RPMI7951 (cell line): ENCODE data around the gene SSX2IP. TPM values are rescaled to one million over a fixed set of nuclear protein-coding genes. Genes with fewer than 3 reads are reported as not detected.

Experiments used
- DNase-seq: peaks from one replicate; pipeline ENCODE4 v3.0.0-alpha.2; 2012; ENCODE audit warnings: low read depth
- total RNA-seq: library from RNA; depleted of rRNA; stranded (reverse); fragments of >200 nt; shearing (Covaris generic); gene quantifications from 2 replicates; pipeline ENCODE4 v1.2.3, GENCODE V29; 2014

SSX2IP gene
- total RNA-seq, 1 experiment from 2014 or later, result 21.3 TPM

DNA sequence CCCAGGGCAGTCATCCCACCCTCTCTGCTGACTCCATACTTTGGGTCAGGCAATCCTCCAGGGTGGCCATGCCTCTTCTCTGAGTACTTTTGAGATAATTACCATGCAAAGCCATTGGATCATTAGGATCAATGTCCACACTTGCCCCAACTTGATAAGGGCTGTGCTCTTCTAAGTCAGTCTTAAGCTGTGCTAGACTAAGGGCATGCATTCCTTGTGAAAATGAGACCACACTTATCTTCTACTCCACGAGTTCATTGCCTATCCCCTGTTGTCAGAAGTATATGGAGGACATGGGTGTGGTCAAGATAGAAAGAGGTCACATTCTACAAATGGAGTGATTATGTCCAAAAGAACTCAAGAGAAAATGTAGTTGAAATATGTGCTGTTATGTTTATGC is 18.9 kb upstream of the SSX2IP start:
- DNase-seq, result no peak

DNA sequence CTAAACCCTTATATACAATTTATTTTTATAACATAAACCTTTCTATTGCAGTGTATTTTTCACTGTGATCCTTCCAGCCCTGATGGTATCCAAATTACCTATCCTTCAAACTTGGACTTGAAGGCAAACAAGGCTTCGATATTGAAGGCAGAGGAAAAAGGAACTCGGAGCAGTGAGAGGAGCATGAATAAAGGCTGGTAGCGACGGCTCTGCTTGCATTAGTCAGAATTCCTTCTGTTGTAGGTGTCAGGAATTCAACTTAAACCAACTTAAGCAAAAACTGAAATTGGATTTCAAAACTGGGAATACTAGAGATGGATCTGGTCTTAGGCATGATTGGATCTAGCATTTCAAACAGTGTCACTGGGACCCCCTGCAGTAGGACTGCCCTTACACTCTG is 17.8 kb upstream of the SSX2IP start:
- no peak for DNase-seq

DNA sequence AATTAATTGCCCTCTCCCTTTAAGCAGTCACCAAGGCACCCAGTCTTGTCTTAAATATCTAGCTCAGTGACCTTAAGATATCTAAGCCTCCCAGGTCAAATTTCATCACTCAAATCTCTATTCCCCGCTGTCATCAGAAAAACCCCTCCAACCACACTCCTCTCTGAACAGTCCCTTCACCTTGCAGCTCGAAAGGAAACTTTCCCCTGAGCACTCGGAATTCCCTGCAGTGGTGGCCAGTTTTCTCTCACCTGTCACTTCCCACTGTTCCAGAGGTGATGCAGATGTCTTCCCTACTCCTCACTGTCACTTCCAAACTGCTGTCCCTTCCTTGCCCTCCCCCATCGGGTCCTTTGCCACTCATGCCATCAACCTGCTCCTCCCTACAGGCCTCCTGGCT is 15.3 kb upstream of the SSX2IP start:
- no peak for DNase-seq

DNA sequence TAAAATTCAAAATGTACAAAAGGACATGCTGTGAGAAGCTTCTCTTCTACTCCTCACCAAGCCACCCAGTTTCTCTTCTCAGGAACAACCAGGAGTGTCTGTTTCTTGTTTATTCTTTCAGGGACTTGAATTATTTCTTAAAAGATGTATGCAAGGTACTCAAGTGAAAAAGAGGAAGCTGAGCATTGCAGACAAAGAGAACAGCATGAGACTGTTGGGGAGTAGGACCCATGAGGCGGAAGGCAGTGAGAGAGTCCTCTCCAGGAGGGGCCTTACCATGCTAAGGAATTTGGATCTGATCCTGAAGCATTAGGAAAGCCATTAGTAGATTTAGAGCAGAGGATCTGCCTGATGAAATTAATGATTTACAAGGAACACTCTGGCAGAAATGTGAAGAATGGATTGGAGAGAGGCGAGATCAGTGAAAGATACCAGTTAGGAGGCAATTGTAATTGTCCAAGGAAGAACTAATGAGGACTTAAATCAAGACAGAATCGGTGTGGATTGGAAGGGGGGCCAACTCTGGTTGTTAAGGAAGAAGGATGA is 14.7 kb upstream of the SSX2IP start:
- DNase-seq, result no peak

DNA sequence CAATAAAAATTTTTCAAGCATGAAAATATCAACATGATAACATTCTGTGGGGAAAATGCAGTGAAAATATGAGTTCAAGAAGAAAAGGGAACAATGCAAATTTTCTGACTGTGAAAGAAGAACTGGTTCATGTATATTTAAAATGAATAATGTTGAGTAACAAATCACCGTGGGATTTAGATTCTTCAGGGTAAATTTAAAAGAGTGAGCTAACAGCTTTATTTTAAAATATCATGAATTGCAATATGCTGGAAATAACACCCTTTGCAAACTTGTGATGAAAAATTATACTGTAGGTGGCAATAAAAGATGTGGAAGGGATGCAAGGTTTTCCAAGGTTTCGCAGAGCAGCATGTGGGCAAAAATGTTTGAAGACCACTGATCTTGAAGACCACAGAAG is 13.2 kb upstream of the SSX2IP start:
- no peak for DNase-seq

DNA sequence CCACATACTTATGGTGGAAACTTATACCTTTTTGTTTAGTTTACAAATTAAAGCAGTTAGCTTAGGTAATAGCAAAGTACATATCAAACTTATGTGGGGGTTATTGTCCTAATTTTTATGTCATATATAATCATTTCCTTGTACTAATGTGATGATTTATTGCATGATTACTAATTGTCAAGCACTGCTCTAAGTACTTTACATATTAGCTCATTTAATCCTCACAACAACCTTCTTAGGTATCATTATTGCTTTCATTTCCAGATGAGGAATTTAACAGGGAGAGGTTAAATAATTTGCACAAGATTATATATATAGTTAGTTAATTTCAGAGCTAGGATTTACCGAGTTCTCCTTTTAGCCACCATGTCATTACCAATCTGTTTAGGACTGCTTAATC is 11.9 kb upstream of the SSX2IP start:
- no peak for DNase-seq

DNA sequence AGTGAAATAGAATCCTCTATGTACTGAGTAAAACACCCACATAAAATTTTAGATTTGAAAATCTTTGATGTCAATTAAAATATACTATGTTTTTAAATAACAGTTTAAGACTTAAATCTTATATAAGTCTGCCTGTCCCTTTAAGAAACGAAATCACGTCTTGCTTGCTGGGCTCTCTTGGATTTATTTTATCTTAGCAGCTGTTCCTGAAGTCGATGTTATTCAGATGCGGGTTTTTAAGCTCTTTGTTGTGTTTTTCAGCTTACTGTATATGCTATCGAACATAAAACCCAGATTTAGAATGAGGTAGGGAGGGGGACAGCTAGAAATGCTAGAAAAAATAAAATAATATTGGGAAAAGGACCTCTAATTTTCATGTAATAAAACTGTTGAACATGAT is 11.1 kb upstream of the SSX2IP start:
- DNase-seq, result no peak

DNA sequence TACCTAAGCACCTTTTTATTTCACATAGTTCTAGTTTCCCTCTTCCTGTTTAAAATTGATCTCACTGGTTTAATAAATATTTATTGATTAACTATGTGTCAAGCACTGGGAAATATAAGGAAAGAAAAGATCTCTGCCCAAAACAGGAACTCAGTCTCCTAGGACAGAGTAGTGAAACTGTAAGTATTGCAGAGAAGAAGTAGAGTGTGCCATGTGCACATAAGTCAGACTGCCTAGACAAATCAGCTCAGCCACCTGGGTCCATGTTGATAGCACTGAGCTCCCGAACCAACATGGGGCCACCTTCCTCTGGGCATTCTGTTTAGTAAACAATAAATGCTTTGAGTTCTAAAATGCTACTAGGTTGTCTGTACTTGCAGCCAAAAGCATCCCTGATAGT is 9.8 kb upstream of the SSX2IP start:
- DNase-seq, result no peak

DNA sequence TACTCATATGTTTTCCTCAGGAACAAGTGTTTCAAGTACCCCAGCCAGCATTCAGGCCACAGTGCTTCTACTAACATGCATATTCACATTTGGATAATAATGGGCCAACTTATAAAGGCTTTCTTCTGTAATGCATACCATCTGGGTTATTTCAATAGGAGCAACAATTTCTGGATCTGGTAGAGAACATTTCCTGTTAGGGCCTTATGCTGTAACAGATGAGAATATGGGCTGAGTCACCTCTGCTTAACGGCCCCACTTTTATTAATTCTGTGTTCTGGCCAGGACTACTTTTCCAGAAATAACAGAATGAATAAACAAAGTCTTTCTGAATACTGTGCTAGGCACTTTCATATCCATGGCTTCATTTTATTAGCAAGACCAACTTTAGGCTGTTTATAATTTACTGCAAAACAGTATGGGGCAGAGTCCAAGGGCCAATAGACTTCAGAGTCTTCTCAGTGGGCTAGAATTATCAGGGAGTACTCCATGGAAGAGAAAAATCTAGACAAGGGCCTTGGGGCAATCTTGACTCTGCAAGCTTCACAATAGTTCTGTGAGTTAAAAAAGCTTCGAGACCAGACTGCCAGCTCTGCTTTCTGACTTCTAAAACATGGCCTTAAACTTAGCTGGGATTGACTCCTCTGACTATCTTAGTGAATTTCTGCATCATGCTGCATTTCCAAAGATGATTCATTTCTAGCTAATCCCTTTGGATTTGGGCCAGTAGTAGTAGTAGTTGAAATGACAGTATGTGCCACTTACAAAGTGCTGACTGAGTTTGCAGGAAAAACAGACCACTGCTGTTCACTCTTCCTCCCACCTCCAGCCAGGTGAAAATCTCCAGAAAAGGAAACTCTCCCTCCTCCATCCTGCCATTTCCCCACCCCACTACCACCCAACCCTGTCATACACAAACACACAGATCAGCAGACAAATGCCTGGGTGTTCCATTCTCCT is 8.2 kb upstream of the SSX2IP start:
- DNase-seq, result peak; percentile 84

DNA sequence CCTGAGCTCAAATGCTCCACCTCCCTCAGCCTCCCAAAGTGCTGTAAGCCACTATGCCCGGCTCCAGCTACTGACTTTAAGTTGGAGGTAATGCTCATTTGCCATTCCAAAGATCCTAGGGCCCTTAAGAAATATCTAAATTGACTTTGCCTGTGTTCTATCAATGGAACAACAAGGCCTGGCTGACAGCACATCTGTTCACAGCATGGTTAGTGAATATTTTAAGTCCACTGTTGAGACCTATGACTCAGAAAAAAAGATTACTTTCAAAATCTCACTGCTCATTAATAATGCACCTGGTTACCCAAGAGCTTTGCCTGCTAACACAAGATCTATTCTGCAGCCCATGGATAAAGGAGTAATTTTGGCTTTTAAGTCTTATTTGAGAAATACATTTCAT is 3.5 kb upstream of the SSX2IP start:
- DNase-seq, result no peak

DNA sequence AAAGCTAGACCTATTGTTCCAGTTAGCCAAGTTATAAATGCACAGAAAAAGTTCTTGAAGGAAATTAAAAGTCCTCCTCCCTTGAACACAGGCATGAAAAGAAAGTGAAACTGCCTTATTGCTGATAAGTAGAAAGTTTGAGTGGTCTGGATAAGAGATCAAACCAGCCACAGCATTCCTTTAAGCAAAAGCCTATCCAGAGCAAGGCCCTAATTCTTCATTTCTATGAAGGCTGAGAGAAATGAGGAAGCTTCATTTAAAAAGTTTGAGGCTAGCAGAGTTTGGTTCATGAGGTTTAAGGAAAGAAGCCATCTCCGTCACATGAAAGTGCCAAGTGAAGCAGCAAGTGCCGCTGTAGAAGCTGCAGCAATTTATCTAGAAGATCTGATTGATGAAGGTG is 2.7 kb upstream of the SSX2IP start:
- peak; percentile 17 for DNase-seq

DNA sequence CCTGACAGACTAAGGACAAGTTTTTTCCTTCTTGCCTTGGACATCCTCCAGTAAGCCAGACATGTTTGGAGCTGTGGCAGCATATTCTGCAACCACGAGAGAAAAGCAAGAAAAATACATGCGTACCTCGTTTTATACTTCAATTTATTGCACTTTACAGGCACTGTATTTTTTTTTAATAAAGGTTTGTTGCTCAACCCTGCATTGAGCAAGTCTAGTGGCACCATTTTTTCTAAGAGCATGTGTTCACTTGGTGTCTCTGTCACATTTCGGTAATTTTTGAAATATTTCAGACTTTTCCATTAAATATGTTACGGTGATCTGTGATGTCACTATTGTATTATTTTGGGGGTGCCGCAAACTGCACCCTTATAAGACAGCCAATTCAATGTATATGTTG is 2.1 kb upstream of the SSX2IP start:
- DNase-seq, result no peak

DNA sequence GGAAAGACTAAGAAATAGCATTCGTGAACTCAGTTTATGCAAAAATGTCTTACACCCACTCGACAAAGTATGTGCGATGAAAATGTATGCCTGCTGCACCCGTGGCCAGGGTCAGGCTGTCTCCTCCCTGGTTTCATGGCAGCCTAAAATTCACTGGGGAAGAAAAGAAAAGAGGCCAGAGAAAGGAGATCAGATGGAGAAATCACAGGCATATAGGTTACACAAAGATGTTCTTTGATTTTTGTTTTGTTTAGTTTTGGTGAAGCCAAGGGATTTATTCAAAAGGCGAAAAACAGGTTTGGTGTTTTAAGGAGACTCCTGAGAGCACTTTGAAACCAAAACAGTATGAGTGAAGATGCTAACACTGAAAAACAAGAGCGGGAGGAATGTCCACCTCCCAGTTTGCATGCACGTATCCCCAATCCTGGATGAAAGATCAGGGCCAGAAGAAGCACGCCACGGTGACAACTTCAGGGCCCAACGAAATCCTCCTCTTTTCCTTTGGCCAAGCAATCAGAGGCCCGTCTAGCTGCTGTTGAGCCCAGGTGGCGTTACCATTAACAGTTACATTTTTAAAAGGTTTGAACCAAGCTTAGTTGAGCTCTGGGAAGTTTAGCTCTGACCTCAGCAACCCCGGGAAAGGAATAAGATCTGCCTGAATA is 992 bp upstream of the SSX2IP start:
- no peak for DNase-seq

DNA sequence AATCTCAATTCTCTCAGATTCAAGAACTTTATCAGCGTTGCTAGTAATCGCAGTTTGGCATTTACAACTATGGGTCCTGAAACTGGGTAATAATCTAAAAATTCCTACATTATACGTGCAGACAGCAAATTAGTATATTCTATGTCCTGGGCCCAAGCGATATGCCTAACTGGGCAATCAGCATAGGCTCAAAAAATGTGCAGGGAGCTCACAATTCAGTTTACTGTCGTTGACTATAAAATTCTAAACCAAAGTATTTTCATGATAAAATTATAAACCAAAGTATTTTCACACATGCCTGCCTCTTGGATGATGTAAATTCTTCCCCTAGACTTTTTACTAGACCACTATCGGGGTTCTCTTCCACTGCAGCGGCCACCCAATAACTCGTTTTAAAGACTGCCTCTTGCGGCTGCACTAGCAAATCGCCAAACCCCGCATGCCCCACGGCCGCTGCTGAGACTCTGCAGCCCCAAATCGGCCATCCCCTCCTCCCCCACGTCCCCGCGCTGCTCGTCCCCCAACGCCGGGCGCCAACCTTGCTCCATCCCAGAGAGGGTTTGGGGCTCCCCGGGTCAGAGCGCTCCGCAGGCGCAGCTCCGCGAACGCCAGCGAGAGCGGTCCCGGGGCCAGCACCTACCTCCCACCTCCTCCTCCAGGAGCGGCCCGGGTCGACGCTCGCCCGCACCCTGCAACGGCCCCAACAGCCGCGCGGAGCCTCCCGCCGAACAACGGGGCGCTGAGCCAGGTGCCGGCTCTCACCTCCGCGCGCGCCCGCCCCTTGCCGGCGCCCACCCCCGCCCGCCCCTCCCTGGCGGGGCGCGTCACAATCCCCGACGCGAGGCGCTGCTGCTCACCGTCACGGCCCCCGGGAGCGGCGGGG is 506 bp downstream of the SSX2IP start:
- peak; percentile 51 for DNase-seq

DNA sequence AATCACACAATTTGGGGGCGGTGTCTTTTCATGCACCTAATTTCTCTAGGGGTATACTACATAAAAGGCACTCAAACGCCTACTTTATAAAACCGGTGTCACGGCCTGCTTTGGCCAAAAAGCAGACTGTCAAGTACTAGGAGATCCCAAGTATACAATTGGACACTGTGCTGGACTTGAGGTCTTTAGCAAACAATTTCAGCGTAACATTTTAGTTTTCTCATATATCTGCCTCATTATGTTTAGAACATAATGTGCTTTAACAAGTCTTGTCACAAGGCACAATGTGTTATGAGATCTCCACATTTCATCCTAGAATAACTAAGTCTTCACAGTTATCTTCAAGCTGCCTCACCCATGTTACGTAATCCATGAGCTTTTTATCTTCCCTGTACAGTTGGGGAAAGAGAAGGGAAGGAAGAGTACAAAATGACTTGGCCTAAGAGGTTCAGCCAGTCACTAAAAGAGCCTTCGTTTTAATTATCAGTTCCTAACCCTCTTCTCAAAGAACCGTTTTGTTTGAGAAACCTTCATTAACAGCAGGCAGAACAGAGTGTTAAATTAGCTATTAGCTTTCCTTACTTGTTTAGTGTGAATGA is 1.7 kb downstream of the SSX2IP start:
- no peak for DNase-seq

DNA sequence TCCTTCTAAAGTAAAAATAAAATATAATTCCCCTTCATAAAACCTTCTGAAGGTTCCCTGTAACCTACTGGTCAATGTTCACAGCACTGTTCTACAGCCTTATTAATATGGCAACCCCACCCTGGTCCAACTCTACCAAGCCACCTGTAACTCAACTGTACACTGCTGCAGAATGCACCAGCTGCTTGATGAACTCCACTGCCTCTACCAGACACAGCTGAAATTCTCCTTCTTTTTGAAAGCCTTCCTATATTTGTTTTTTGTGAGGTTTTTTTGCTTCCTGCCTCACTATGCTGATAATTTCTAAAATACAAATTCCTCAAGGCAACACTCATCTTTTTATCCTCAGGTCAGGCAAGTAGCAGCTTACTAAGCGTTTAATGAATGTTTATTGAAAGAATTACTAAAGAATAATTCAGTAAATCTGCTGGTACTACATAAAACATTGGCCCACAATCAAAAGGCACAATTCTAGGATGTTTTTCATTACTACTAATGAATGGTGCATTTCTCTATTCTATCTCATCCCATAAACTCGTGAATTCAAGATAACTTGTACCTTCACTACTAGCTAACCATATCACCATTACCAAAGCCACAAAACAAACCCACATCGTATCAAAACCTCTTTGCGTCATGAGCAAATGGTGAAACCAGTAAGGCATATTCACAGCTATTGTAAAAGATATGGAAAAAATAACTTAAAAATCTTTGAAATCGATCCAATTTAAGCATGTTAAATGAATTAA is 2.4 kb downstream of the SSX2IP start:
- no peak for DNase-seq

DNA sequence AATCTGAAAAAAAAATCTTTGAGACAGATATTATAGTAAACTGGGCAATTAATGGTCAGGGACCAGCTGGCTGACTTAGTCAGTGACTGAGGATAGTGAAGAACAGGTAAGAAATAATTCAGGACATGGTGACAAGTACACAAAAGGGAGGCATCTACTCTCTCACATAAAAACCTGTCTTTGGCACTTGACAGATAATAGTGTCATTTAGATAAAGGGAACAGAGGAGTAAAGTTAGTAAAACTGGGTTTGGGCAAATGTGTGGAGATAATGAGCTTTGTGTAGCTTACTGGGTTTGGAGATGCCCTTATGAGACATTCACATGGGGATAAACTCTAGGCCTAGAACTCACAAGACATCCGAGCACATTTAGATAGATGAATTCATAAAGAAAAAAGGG is 4.0 kb downstream of the SSX2IP start:
- DNase-seq, result no peak

DNA sequence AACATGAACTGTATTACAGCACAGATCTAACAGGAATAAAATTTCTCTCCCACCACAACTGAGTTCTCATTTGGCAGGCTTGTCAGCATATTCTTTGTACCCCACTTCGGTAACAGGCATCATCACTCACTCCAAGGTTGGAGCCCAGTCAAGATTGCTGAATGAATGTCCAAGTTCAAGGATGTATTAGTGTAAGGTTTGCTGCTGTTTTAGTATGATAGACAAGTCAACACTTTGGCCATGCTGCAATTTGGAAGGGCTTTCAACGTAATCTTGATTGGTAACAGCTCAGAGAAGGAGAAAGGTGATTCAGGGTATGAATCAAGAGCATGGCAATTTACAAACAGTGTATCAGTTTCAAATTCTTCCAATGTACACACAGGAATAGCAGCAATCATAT is 6.8 kb downstream of the SSX2IP start:
- no peak for DNase-seq

DNA sequence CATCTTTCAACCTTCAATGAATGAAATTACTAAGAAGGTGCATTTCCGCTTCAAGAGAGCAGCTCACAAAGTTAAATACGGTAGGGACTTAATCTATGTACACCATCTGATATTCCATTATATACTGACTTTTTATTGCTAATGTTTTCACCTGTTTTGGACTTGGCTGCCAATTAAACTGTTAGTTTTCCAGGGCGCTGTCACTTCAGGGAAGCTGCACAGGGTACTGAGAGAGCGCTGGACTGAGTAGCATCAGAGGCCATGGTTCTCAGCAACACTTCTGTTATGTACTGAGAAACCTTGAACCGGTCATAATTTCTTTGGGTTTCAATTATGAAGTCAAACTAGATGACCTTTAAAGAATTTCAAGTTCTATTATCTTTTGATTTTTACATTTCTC is 8.2 kb downstream of the SSX2IP start:
- no peak for DNase-seq

DNA sequence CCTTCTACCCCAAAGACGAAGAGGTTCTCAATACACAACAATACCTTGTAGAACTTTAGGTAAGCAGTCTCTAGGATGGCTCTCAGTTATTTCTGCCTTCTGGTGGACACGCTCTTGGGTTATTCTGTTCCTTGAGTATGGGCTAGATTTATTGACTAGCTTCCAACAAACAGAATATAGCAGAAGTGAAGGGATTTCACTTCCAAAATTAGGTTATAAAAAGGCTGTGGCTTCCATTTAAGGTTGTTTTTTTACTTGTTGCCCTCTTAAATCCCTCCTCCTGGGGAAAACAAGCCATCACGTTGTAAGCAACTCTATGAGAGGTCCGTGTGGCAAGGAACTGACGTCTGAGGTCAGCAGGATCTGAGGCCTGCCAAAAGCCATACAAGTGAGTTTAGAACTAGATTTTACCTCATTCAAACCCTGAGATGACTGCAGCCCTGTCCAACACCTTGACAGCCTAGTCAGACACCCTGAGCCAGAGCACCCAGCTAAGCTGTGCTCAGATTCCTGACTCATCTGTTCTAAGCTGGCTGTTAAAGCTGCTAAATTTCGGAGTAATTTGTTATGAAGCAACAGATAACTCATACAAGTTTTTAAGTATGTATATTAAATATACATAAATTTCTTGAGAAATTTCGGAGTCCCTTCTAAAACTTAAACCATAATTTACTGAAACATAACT is 12.7 kb downstream of the SSX2IP start:
- no peak for DNase-seq
